GM19438 (cell line): ENCODE results near the gene VPS51.

Experiments
- ATAC-seq: cut with Tn5 transposase; IDR thresholded peaks from one replicate; pipeline ENCODE4 v1.9.1; 2021; ENCODE audit warnings: low read depth; ENCODE audit not compliant: unreplicated experiment

VPS51 gene

GRCh38 chr11:65071907-65072630, 23.9 kb upstream of the VPS51 start:
- ATAC-seq = no peak

GRCh38 chr11:65072631-65072966, 23.4 kb upstream of the VPS51 start:
- no peak for ATAC-seq

- ATAC-seq = no peak
Observed at GRCh38 chr11:65077451-65077850, 18.6 kb upstream of the VPS51 start.

- ATAC-seq = no peak
Observed at GRCh38 chr11:65078151-65078550, 17.9 kb upstream of the VPS51 start.

- no peak for ATAC-seq
Observed at GRCh38 chr11:65078786-65079342, 17.1 kb upstream of the VPS51 start.

GRCh38 chr11:65083134-65083833, 12.7 kb upstream of the VPS51 start:
- peak; percentile 10 for ATAC-seq

GRCh38 chr11:65083834-65084597, 12.0 kb upstream of the VPS51 start, which contains the start of the genes CDCA5 and ZFPL1:
CDCA5 (minus strand) TSS chr11:65084040; CDS start chr11:65083978, 62 bp downstream.
ZFPL1 (plus strand) TSS chr11:65084222; CDS start chr11:65084699, 477 bp downstream.
- peak; percentile 76 for ATAC-seq

- no peak for ATAC-seq
Observed at GRCh38 chr11:65084598-65085375, 11.2 kb upstream of the VPS51 start.

- ATAC-seq = no peak
Observed at GRCh38 chr11:65085446-65085845, 10.6 kb upstream of the VPS51 start.

- no peak for ATAC-seq
Observed at GRCh38 chr11:65086809-65087208, 9.2 kb upstream of the VPS51 start.

- no peak for ATAC-seq
Observed at GRCh38 chr11:65087216-65087615, 8.8 kb upstream of the VPS51 start.

GRCh38 chr11:65087827-65088226, 8.2 kb upstream of the VPS51 start:
- ATAC-seq = no peak

- ATAC-seq = no peak
Observed at GRCh38 chr11:65089621-65090020, 6.4 kb upstream of the VPS51 start.

GRCh38 chr11:65090628-65091027, 5.4 kb upstream of the VPS51 start:
- no peak for ATAC-seq

- ATAC-seq = no peak
Observed at GRCh38 chr11:65095427-65095826, 587 bp upstream of the VPS51 start.

GRCh38 chr11:65096926-65097325, 912 bp downstream of the VPS51 start:
- ATAC-seq = no peak

- no peak for ATAC-seq
Observed at GRCh38 chr11:65100674-65101350, 4.8 kb downstream of the VPS51 start.

- no peak for ATAC-seq
Observed at GRCh38 chr11:65102142-65103095, 6.4 kb downstream of the VPS51 start.

- no peak for ATAC-seq
Observed at GRCh38 chr11:65103476-65103875, 7.5 kb downstream of the VPS51 start.
